ENCODE data around the gene CNOT6.
"Not testable (repeated sequence)": the region's sequence is repeated elsewhere in the genome, so short reads cannot be mapped to it uniquely, and the experiment has no call there.

DNA sequence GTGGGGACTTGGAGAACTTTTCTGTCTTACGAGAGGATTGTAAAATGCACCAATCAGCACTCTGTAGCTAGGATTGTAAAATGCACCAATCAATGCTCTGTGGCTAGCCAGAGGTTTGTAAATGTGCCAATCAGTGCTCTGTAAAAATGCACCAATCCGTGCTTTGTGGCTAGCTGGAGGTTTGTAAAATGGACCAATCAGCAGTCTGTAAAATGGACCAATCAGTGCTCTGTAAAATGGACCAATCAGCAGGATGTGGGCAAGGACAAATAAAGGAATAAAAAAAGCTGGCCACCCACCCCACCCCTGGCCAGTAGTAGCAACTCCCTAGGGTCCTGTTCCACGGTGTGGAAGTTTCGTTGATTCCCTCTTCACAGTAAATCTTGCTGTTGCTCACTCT is 29.1 kb upstream of the CNOT6 start:
- not testable (repeated sequence) for TF ChIP-seq POLR2AphosphoS5, CTCF (IDR thresholded peaks at IDR 0.05)
